Occipital lobe (tissue), 2 donors: ENCODE data around the gene ELL. TPM values are rescaled to one million over a fixed set of nuclear protein-coding genes. Genes with fewer than 3 reads are reported as not detected.
"Not testable (repeated sequence)": the region's sequence is repeated elsewhere in the genome, so short reads cannot be mapped to it uniquely, and the experiment has no call there.

Source experiments
- DNase-seq: peaks from one replicate; lab custom pipeline; 2025; lab: John Stamatoyannopoulos, UW
- total RNA-seq: library from RNA; depleted of rRNA; stranded (reverse); fragments of >200 nt; gene quantifications from one replicate; pipeline ENCODE4 v1.2.3, GENCODE V29; 2014

Gene ELL
- total RNA-seq, 1 donor from 2014 or later, result 6.6 TPM

DNA sequence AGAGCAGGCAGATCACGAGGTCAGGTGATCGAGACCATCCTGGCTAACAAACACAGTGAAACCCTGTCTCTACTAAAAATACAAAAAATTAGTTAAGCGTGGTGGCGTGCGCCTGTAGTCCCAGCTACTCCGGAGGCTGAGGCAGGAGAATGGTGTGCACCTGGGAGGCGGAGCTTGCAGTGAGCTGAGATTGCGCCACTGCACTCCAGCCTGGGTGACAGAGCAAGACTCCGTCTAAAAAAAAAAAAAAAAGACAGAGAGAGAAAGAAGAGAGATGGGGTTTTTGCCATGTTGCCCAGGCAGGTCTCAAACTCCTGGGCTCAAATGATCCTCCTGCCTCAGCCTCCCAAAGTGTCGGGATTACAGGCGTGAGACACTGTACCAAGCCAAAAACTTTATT lies 116.1 kb downstream of the ELL start:
- not testable (repeated sequence) for DNase-seq

DNA sequence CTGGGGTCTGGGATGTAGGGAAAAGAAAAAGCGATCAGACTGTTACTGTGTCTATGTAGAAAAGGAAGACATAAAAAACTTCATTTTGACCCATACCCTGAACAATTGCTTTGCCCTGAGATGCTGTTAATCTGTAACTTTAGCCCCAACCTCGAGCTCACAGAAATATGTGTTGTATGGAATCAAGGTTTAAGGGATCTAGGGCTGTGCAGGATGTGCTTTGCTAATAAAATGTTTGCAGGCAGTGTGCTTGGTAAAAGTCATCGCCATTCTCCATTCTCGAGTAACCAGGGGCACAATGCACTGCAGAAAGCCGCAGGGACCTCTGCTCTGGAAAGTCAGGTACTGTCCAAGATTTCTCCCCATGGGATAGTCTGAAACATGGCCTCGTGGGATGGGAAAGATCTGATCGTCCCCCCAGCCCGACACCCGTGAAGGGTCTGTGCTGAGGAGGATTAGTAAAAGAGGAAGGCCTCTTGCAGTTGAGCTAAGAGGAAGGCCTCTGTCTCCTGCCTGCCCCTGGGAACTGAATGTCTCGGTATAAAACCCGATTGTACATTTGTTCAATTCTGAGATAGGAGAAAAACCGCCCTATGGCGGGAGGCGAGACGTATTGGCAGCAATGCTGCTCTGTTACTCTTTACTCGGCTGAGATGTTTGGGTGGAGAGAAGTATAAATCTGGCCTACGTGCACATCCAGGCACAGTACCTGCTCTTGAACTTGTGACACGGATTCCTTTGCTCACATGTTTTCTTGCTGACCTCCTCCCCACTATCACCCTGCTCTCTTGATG lies 119.2 kb downstream of the ELL start:
- DNase-seq, result not testable (repeated sequence)

DNA sequence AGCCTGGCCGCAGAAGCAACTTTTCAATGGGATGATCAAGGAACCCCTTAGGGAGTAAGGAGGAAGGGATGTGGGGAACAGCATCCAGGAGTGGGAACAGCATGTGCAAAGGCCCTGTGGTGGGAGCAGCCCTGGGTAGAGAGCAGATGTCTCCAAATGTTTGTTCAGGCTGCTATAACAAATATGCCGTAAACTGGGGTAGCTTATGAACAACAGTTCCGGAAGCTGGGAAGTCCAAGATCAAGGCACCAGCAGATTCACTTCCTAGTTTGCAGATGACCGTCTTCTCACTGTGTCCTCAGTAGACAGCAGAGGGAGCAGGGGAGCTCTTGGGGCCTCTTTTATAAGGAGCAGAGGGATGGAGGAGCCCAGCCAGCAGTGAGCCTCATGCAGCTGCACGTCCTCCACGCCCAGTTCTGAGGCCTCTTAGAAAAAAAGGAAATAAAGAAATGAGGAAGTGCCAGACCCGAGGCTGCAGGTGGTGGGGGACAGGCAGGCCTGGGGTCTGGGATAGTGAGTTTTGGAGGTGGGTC lies 120.2 kb downstream of the ELL start:
- no peak for DNase-seq

DNA sequence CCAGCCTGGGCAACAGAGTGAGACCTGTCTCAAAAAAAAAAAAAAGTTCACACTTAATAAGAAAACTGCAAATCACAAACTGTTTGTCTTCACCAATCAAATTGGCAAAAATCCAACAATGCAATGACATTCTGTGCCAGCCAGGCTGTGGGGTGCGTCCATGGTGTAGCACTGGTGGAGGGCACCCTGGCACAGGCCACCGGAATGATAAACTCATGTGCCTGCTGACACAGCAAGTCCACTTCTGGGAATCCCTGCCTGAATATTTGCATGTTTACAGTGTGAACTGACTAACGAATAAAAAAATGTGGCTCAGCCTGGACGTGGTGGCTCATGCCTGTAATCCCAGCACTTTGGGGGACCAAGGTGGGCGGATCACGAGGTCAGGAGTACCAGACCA lies 122.9 kb downstream of the ELL start:
- DNase-seq, result no peak

GRCh38 chr19:18397242-18398202 lies 124.3 kb downstream of the ELL start, which contains the start of gene LRRC25:
LRRC25 (minus strand) TSS chr19:18397622; CDS start chr19:18396963, 659 bp downstream.
- no peak for DNase-seq

DNA sequence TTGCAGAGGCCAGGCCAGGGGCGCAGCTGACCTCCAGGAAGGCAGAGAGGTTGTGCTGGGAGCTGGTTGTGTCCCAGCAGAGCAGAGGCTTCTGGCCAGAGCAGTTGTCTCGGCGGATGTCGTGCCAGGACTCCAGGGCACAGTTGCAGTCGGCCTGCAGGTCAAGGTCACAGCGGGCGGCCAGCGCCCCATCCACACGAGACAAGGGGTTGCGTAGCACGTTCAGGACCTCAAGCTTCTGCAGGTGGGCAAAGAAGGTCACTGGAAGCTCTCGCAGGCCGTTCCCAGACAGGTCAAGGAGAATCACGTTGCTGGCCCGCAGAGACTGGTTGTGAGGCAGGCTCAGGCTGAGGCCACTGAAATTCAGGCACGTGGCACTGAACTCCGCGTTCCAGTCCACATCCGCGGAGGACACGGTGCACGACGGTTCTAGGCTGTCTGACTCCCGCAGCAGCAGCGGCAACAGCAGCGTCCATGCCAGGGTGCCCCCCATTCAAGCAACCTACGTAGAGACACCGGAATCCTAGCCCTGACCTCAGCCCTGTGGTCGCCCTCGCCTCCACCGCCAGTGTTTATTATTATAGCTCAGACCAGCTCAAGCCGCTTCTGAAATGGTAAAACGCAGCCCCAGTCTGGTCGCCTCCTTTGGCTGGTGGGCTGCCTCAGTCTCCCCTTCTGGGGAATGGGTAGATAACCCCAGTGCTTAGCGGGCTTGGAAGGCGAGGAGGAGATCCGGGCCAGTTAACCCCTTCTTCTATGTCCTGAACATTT lies 125.2 kb downstream of the ELL start:
- no peak for DNase-seq

DNA sequence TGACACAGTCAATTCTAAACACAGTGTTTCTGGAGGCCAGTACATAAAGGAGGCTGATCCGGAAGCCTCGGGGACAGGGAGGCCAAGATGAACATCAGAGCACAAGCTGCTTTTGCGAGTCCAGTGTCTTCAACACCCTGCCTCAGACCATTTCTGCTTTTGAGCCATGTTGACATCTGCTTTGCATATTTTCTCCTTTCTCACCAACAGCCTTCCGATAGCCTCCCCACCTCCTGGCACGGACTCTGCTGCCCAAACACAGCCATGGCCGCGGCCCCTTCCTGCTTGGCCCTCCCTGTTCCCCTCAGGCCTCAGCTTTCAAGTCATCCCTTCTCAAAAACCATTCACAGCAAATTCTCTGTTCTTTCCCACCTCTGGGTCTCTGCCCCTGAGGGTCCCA lies 128.0 kb downstream of the ELL start:
- no peak for DNase-seq

DNA sequence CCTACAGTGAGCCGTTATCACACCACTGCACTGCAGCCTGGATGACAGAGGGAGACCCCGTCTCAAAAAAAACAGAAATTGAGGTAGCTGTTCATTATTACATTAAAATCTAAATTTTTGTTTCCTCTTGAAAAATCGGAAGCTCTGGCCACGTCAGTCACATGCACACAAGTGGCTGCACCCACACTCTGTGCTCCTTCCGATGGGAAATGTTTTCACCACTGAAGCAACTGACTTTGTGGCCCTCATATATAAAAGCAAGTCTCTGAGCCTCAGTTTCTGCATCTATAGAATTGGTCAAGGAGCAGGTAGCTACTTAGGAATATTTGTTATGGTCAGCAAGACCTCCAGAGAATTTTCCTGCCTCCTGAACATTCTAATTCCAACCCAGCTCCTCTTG lies 128.9 kb downstream of the ELL start:
- no peak for DNase-seq

Other genes with a start within 250 kb of the ELL start
- 0.47 TPM for gene IQCN, start 247.6 kb downstream of the ELL start, total RNA-seq
- 70.7 TPM for gene JUND, start 240.4 kb downstream of the ELL start, total RNA-seq
- 72.2 TPM for gene LSM4, start 199.0 kb downstream of the ELL start, total RNA-seq
- 14.2 TPM for gene PGPEP1, start 181.5 kb downstream of the ELL start, total RNA-seq
- not detected for gene GDF15, start 135.9 kb downstream of the ELL start, total RNA-seq
- gene LRRC25, start 124.4 kb downstream of the ELL start, total RNA-seq, result 0.78 TPM
- 75.6 TPM for gene SSBP4, start 102.7 kb downstream of the ELL start, total RNA-seq
- 95.1 TPM for gene ISYNA1, start 83.9 kb downstream of the ELL start, total RNA-seq
- gene FKBP8, start 21.5 kb upstream of the ELL start, total RNA-seq, result 118 TPM
- 16.4 TPM for gene KXD1, start 35.8 kb upstream of the ELL start, total RNA-seq
- 530 TPM for gene UBA52, start 49.8 kb upstream of the ELL start, total RNA-seq
- gene REX1BD, start 66.7 kb upstream of the ELL start, total RNA-seq, result 20.0 TPM
- gene CRLF1, start 84.7 kb upstream of the ELL start, total RNA-seq, result 0.94 TPM
- 34.5 TPM for gene TMEM59L, start 90.8 kb upstream of the ELL start, total RNA-seq
- gene KLHL26, start 115.0 kb upstream of the ELL start, total RNA-seq, result 7.0 TPM
- 6.6 TPM for gene CRTC1, start 161.6 kb upstream of the ELL start, total RNA-seq